HepG2 (cell line): ENCODE measurements around the gene MLX. TPM values are rescaled to one million over a fixed set of nuclear protein-coding genes. Genes with fewer than 3 reads are reported as not detected.

Source experiments
- EED ChIP-seq: sonication (generic); formaldehyde crosslinking; IDR thresholded peaks from 2 replicates; pipeline ENCODE4 v1.5.0; 2020; ENCODE audit warnings: mild to moderate bottlenecking, missing genetic modification reagents
- FIP1L1 ChIP-seq: fragments of 200-400 bp; formaldehyde crosslinking; IDR thresholded peaks from 2 replicates; pipeline ENCODE4 v1.6.1; 2018; ENCODE audit warnings: low read depth, mild to moderate bottlenecking, low read length, moderate library complexity, borderline replicate concordance; ENCODE audit not compliant: insufficient read depth
- HDAC1 ChIP-seq: sonication (generic); formaldehyde crosslinking; IDR thresholded peaks from 2 replicates; pipeline ENCODE4 v1.5.1; 2020; ENCODE audit warnings: mild to moderate bottlenecking, missing genetic modification reagents
- HNF4A ChIP-seq: sonication (generic); formaldehyde crosslinking; IDR thresholded peaks from 2 replicates; pipeline ENCODE4 v1.4.0; 2020; ENCODE audit warnings: missing genetic modification reagents
- KDM2A ChIP-seq: sonication (generic); formaldehyde crosslinking; IDR thresholded peaks from 2 replicates; pipeline ENCODE4 v1.4.0; 2020; ENCODE audit warnings: low read depth, missing genetic modification reagents, borderline replicate concordance
- MAZ ChIP-seq, 2 experiments: sonication (generic) in 1 of 2; formaldehyde crosslinking in 1 of 2; IDR thresholded peaks; 2 replicates each; pipeline versions ENCODE4 v1.5.0 to v1.6.1; 2012 to 2020; ENCODE audit warnings: low read depth in 2 of 2, mild to moderate bottlenecking in 2 of 2, borderline replicate concordance in 1 of 2, improper control_type of control experiment in 1 of 2, low read length in 1 of 2, missing genetic modification reagents in 1 of 2, moderate library complexity in 1 of 2
- MLLT10 ChIP-seq: sonication (generic); formaldehyde crosslinking; IDR thresholded peaks from 2 replicates; pipeline ENCODE4 v1.4.0; 2020; ENCODE audit warnings: missing genetic modification reagents
- MTA3 ChIP-seq: sonication (generic); formaldehyde crosslinking; IDR thresholded peaks from 2 replicates; pipeline ENCODE4 v1.4.0; 2020; ENCODE audit warnings: missing genetic modification reagents
- NONO ChIP-seq, 2 experiments: fragments of 450-650 bp in 1 of 2; sonication (generic) in 1 of 2; formaldehyde crosslinking in 1 of 2; IDR thresholded peaks in 1 of 2; conservative IDR thresholded peaks in 1 of 2; 2 replicates each; pipeline versions ENCODE4 v1.6.1 to v1.8.0; 2017 to 2022; ENCODE audit warnings: mild to moderate bottlenecking in 1 of 2, missing genetic modification reagents in 1 of 2, moderate library complexity in 1 of 2
- PAF1 ChIP-seq: IDR thresholded peaks from 2 replicates; pipeline ENCODE4 v1.6.1; 2016; ENCODE audit warnings: missing genetic modification reagents, missing compliant biosample characterization
- SNRNP70 ChIP-seq: fragments of 200-400 bp; formaldehyde crosslinking; IDR thresholded peaks from 2 replicates; pipeline ENCODE4 v1.6.1; 2017; ENCODE audit warnings: mild to moderate bottlenecking, low read depth, low read length, moderate library complexity
- ZFY ChIP-seq: sonication (generic); formaldehyde crosslinking; IDR thresholded peaks from 2 replicates; pipeline ENCODE4 v1.4.0; 2020; ENCODE audit warnings: missing genetic modification reagents
- ZKSCAN8 ChIP-seq: IDR thresholded peaks from 2 replicates; pipeline ENCODE4 v1.6.1; 2016; ENCODE audit warnings: borderline replicate concordance, missing genetic modification reagents, missing compliant biosample characterization
- ZNF547 ChIP-seq: sonication (generic); formaldehyde crosslinking; IDR thresholded peaks from 2 replicates; pipeline ENCODE4 v1.5.1; 2020; ENCODE audit warnings: mild to moderate bottlenecking, missing genetic modification reagents
- polyA plus RNA-seq, 8 experiments: library from polyadenylated mRNA; depleted of rRNA in 3 of 8; stranded (reverse) in 7 of 8; unstranded in 1 of 8; fragments of >200 nt; fragmentation: Illumina TruSeq in 4 of 8; extraction: Trizol in 4 of 8; gene quantifications; 2 replicates each; pipeline versions ENCODE4 v1.2.1 to v1.2.3, GENCODE V29; 2011 to 2016; ENCODE audit warnings: low read depth in 4 of 8, missing spikeins in 1 of 8, mixed read lengths in 1 of 8; ENCODE audit not compliant: insufficient read depth in 1 of 8
- total RNA-seq, 5 experiments: library from RNA; depleted of rRNA; stranded (reverse); fragments of >200 nt; fragmentation: Illumina TruSeq; extraction: Trizol; gene quantifications; 2 replicates each; pipeline ENCODE4 v1.2.3, GENCODE V29; 2016; ENCODE audit warnings: low read depth in 1 of 5
- TF ChIP-seq, protein P1 (sequence below): sonication (generic); formaldehyde crosslinking; IDR thresholded peaks from 2 replicates; pipeline ENCODE4 v1.5.0; 2020; ENCODE audit warnings: mild to moderate bottlenecking, missing genetic modification reagents, moderate library complexity
- TF ChIP-seq, protein P2 (sequence below): sonication (generic); formaldehyde crosslinking; IDR thresholded peaks from 2 replicates; pipeline ENCODE4 v1.5.0; 2020; ENCODE audit warnings: mild to moderate bottlenecking, missing genetic modification reagents, borderline replicate concordance
- TF ChIP-seq, protein P3 (sequence below): IDR thresholded peaks from 2 replicates; pipeline ENCODE4 v1.6.1; 2016
- TF ChIP-seq, protein P4 (sequence below): sonication (generic); formaldehyde crosslinking; IDR thresholded peaks from 2 replicates; pipeline ENCODE4 v1.5.0; 2020; ENCODE audit warnings: missing genetic modification reagents

Gene MLX
- total and polyA plus RNA-seq, 2 of the 13 experiments (the other 11 are each of a cell fraction or from before 2014, with no cell fraction given): 38.9 to 74.4 TPM

- TF ChIP-seq, protein P1, sequence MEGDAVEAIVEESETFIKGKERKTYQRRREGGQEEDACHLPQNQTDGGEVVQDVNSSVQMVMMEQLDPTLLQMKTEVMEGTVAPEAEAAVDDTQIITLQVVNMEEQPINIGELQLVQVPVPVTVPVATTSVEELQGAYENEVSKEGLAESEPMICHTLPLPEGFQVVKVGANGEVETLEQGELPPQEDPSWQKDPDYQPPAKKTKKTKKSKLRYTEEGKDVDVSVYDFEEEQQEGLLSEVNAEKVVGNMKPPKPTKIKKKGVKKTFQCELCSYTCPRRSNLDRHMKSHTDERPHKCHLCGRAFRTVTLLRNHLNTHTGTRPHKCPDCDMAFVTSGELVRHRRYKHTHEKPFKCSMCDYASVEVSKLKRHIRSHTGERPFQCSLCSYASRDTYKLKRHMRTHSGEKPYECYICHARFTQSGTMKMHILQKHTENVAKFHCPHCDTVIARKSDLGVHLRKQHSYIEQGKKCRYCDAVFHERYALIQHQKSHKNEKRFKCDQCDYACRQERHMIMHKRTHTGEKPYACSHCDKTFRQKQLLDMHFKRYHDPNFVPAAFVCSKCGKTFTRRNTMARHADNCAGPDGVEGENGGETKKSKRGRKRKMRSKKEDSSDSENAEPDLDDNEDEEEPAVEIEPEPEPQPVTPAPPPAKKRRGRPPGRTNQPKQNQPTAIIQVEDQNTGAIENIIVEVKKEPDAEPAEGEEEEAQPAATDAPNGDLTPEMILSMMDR (CRISPR knock-in tag): peak; percentile 90
- no peak for TF ChIP-seq EED (CRISPR knock-in tag)
- peak; percentile 49 for TF ChIP-seq HDAC1 (CRISPR knock-in tag)
- peak; percentile 43; the same call in 1 of the 2 replicates for TF ChIP-seq ZFY (CRISPR knock-in tag)
- peak; percentile 62; the same call in 1 of the 2 replicates for TF ChIP-seq ZKSCAN8 (CRISPR knock-in tag)
- no peak for TF ChIP-seq MLLT10 (CRISPR knock-in tag)
- TF ChIP-seq MTA3 (CRISPR knock-in tag): no peak
- TF ChIP-seq NONO (IDR thresholded peaks at IDR 0.05): no peak
- peak; percentile 47; the same call in 1 of the 2 replicates for TF ChIP-seq NONO (CRISPR knock-in tag; conservative IDR thresholded peaks at IDR 0.05)
- no peak for TF ChIP-seq FIP1L1
- TF ChIP-seq, protein P2, sequence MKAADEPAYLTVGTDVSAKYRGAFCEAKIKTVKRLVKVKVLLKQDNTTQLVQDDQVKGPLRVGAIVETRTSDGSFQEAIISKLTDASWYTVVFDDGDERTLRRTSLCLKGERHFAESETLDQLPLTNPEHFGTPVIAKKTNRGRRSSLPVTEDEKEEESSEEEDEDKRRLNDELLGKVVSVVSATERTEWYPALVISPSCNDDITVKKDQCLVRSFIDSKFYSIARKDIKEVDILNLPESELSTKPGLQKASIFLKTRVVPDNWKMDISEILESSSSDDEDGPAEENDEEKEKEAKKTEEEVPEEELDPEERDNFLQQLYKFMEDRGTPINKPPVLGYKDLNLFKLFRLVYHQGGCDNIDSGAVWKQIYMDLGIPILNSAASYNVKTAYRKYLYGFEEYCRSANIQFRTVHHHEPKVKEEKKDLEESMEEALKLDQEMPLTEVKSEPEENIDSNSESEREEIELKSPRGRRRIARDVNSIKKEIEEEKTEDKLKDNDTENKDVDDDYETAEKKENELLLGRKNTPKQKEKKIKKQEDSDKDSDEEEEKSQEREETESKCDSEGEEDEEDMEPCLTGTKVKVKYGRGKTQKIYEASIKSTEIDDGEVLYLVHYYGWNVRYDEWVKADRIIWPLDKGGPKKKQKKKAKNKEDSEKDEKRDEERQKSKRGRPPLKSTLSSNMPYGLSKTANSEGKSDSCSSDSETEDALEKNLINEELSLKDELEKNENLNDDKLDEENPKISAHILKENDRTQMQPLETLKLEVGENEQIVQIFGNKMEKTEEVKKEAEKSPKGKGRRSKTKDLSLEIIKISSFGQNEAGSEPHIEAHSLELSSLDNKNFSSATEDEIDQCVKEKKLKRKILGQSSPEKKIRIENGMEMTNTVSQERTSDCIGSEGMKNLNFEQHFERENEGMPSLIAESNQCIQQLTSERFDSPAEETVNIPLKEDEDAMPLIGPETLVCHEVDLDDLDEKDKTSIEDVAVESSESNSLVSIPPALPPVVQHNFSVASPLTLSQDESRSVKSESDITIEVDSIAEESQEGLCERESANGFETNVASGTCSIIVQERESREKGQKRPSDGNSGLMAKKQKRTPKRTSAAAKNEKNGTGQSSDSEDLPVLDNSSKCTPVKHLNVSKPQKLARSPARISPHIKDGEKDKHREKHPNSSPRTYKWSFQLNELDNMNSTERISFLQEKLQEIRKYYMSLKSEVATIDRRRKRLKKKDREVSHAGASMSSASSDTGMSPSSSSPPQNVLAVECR: peak; percentile 66; the same call in 1 of the 2 replicates
- TF ChIP-seq, protein P3, sequence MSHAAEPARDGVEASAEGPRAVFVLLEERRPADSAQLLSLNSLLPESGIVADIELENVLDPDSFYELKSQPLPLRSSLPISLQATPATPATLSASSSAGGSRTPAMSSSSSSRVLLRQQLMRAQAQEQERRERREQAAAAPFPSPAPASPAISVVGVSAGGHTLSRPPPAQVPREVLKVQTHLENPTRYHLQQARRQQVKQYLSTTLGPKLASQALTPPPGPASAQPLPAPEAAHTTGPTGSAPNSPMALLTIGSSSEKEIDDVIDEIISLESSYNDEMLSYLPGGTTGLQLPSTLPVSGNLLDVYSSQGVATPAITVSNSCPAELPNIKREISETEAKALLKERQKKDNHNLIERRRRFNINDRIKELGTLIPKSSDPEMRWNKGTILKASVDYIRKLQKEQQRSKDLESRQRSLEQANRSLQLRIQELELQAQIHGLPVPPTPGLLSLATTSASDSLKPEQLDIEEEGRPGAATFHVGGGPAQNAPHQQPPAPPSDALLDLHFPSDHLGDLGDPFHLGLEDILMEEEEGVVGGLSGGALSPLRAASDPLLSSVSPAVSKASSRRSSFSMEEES (CRISPR knock-in tag): peak; percentile 60
- peak; percentile 61; the same call in 1 of the 2 replicates for TF ChIP-seq ZNF547 (CRISPR knock-in tag)
- TF ChIP-seq MAZ (IDR thresholded peaks at IDR 0.05; ENCODE audit: borderline replicate concordance, low read depth, low read length): peak; percentile 60; the same call in 1 of the 2 replicates
- no peak for TF ChIP-seq MAZ (CRISPR knock-in tag; IDR thresholded peaks at IDR 0.05; ENCODE audit: low read depth)
- no peak for TF ChIP-seq SNRNP70
- TF ChIP-seq KDM2A (CRISPR knock-in tag): peak; percentile 79
- TF ChIP-seq, protein P4, sequence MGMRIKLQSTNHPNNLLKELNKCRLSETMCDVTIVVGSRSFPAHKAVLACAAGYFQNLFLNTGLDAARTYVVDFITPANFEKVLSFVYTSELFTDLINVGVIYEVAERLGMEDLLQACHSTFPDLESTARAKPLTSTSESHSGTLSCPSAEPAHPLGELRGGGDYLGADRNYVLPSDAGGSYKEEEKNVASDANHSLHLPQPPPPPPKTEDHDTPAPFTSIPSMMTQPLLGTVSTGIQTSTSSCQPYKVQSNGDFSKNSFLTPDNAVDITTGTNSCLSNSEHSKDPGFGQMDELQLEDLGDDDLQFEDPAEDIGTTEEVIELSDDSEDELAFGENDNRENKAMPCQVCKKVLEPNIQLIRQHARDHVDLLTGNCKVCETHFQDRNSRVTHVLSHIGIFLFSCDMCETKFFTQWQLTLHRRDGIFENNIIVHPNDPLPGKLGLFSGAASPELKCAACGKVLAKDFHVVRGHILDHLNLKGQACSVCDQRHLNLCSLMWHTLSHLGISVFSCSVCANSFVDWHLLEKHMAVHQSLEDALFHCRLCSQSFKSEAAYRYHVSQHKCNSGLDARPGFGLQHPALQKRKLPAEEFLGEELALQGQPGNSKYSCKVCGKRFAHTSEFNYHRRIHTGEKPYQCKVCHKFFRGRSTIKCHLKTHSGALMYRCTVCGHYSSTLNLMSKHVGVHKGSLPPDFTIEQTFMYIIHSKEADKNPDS (CRISPR knock-in tag): peak; percentile 73; the same call in 1 of the 2 replicates
- TF ChIP-seq HNF4A (CRISPR knock-in tag): peak; percentile 30
- TF ChIP-seq PAF1 (CRISPR knock-in tag): no peak; the same call in none of the 2 replicates
Measured at GRCh38 chr17:42618442-42619150, 51.7 kb downstream of the MLX start (continued).
